ENCODE measurements around the gene NEXMIF.
"Not testable (repeated sequence)": the region's sequence is repeated elsewhere in the genome, so short reads cannot be mapped to it uniquely, and the experiment has no call there.

DNA sequence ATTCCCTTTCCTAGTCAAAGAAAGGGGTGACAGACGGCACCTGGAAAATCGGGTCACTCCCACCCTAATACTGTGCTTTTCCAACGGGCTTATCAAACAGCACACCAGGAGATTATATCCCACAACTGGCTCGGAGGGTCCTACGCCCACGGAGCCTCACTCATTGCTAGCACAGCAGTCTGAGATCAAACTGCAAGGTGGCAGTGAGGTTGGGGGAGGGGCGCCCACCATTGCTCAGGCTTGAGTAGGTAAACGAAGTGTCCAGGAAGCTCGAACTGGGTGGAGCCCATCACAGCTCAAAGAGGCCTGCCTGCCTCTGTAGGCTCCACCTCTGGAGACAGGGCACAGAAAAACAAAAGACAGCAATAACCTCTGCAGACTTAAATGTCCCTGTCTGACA lies 42.9 kb downstream of the NEXMIF start:
- TF ChIP-seq, protein P1, sequence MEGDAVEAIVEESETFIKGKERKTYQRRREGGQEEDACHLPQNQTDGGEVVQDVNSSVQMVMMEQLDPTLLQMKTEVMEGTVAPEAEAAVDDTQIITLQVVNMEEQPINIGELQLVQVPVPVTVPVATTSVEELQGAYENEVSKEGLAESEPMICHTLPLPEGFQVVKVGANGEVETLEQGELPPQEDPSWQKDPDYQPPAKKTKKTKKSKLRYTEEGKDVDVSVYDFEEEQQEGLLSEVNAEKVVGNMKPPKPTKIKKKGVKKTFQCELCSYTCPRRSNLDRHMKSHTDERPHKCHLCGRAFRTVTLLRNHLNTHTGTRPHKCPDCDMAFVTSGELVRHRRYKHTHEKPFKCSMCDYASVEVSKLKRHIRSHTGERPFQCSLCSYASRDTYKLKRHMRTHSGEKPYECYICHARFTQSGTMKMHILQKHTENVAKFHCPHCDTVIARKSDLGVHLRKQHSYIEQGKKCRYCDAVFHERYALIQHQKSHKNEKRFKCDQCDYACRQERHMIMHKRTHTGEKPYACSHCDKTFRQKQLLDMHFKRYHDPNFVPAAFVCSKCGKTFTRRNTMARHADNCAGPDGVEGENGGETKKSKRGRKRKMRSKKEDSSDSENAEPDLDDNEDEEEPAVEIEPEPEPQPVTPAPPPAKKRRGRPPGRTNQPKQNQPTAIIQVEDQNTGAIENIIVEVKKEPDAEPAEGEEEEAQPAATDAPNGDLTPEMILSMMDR (IDR thresholded peaks at IDR 0.05; ENCODE audit: low read length): not testable (repeated sequence)
- TF ChIP-seq EZH2 (optimal IDR thresholded peaks at IDR 0.05; ENCODE audit: low read depth, low read length): not testable (repeated sequence)
